HepG2 (cell line): ENCODE results near the gene ANKRD35. TPM values are rescaled to one million over a fixed set of nuclear protein-coding genes. Genes with fewer than 3 reads are reported as not detected.

Experiments
- DRAP1 ChIP-seq: IDR thresholded peaks from 2 replicates; pipeline ENCODE4 v1.6.1; 2016; ENCODE audit warnings: missing genetic modification reagents, missing compliant biosample characterization
- GATAD2A ChIP-seq: IDR thresholded peaks from 2 replicates; pipeline ENCODE4 v1.6.1; 2016
- MAFG ChIP-seq: sonication (generic); formaldehyde crosslinking; IDR thresholded peaks from 2 replicates; pipeline ENCODE4 v1.5.1; 2020; ENCODE audit warnings: mild to moderate bottlenecking, missing genetic modification reagents
- NFRKB ChIP-seq: fragments of 450-650 bp; IDR thresholded peaks from 2 replicates; pipeline ENCODE4 v1.6.1; 2017
- PAXIP1 ChIP-seq: sonication (generic); formaldehyde crosslinking; conservative IDR thresholded peaks from 2 replicates; pipeline ENCODE4 v1.4.0; 2020; ENCODE audit warnings: mild to moderate bottlenecking, missing genetic modification reagents, moderate library complexity
- XBP1 ChIP-seq: sonication (generic); formaldehyde crosslinking; IDR thresholded peaks from 2 replicates; pipeline ENCODE4 v1.5.0; 2020; ENCODE audit warnings: missing genetic modification reagents
- ZBED4 ChIP-seq: sonication (generic); formaldehyde crosslinking; IDR thresholded peaks from 2 replicates; pipeline ENCODE4 v1.4.0; 2020; ENCODE audit warnings: missing genetic modification reagents, borderline replicate concordance
- ZBTB2 ChIP-seq: sonication (generic); formaldehyde crosslinking; IDR thresholded peaks from 2 replicates; pipeline ENCODE4 v1.8.0; 2022; ENCODE audit warnings: low read depth, missing genetic modification reagents
- ZNF18 ChIP-seq: sonication (generic); formaldehyde crosslinking; IDR thresholded peaks from 2 replicates; pipeline ENCODE4 v1.8.0; 2022; ENCODE audit warnings: mild to moderate bottlenecking, missing genetic modification reagents; ENCODE audit not compliant: insufficient replicate concordance
- ZNF224 ChIP-seq: sonication (generic); formaldehyde crosslinking; IDR thresholded peaks from 2 replicates; pipeline ENCODE4 v1.5.0; 2020; ENCODE audit warnings: mild to moderate bottlenecking, missing genetic modification reagents
- ZNF253 ChIP-seq: sonication (generic); formaldehyde crosslinking; IDR thresholded peaks from 2 replicates; pipeline ENCODE4 v1.8.0; 2022; ENCODE audit warnings: mild to moderate bottlenecking, missing genetic modification reagents, borderline replicate concordance
- ZNF761 ChIP-seq: sonication (generic); formaldehyde crosslinking; conservative IDR thresholded peaks from 2 replicates; pipeline ENCODE4 v1.4.0; 2020; ENCODE audit warnings: mild to moderate bottlenecking, missing genetic modification reagents
- ZSCAN22 ChIP-seq: sonication (generic); formaldehyde crosslinking; IDR thresholded peaks from 2 replicates; pipeline ENCODE4 v1.4.0; 2020; ENCODE audit warnings: mild to moderate bottlenecking, missing genetic modification reagents
- polyA plus RNA-seq, 8 experiments: library from polyadenylated mRNA; depleted of rRNA in 3 of 8; stranded (reverse) in 7 of 8; unstranded in 1 of 8; fragments of >200 nt; fragmentation: Illumina TruSeq in 4 of 8; extraction: Trizol in 4 of 8; gene quantifications; 2 replicates each; pipeline versions ENCODE4 v1.2.1 to v1.2.3, GENCODE V29; 2011 to 2016; ENCODE audit warnings: low read depth in 4 of 8, missing spikeins in 1 of 8, mixed read lengths in 1 of 8; ENCODE audit not compliant: insufficient read depth in 1 of 8
- total RNA-seq, 5 experiments: library from RNA; depleted of rRNA; stranded (reverse); fragments of >200 nt; fragmentation: Illumina TruSeq; extraction: Trizol; gene quantifications; 2 replicates each; pipeline ENCODE4 v1.2.3, GENCODE V29; 2016; ENCODE audit warnings: low read depth in 1 of 5

ANKRD35 gene
- total and polyA plus RNA-seq, 2 of the 13 experiments (the other 11 are each of a cell fraction or from before 2014, with no cell fraction given): 0.02 TPM; not detected in 1

GRCh38 chr1:145918144-145918991, 32.7 kb upstream of the ANKRD35 start, which contains the start of gene PEX11B (continued):
- TF ChIP-seq ZNF761 (CRISPR knock-in tag) (no peak), ZNF18 (CRISPR knock-in tag) (no peak), ZNF224 (CRISPR knock-in tag) (no peak), DRAP1 (CRISPR knock-in tag) (peak; percentile 12; the same call in 1 of the 2 replicates), ZSCAN22 (no peak), ZNF253 (CRISPR knock-in tag) (no peak), GATAD2A (peak; percentile 37; the same call in 1 of the 2 replicates), ZBED4 (CRISPR knock-in tag) (no peak), PAXIP1 (CRISPR knock-in tag) (no peak), MAFG (CRISPR knock-in tag) (no peak), ZBTB2 (CRISPR knock-in tag) (no peak), NFRKB (no peak), XBP1 (no peak)
